Gastrocnemius medialis (tissue), 4 donors: ENCODE data around the gene PLGRKT.

ENCODE experiments used
- POLR2A ChIP-seq, 2 donors: fragments of 450-650 bp; IDR thresholded peaks; one replicate each; pipeline ENCODE4 v1.6.1; 2017; ENCODE audit warnings: antibody characterized with exemption in 2 of 2, mild to moderate bottlenecking in 2 of 2, moderate library complexity in 2 of 2
- TF ChIP-seq, protein P1 (sequence below), 5 experiments: fragments of 450-650 bp in 3 of 5; fragments of 200-600 bp in 2 of 5; sonication (generic) in 2 of 5; IDR thresholded peaks in 4 of 5; conservative IDR thresholded peaks in 1 of 5; 1 replicate in 4 of 5; 2 replicates in 1 of 5; pipeline ENCODE4 v1.5.1; 2016 to 2019; ENCODE audit warnings: antibody characterized with exemption in 5 of 5, mild to moderate bottlenecking in 3 of 5, moderate library complexity in 3 of 5

DNA sequence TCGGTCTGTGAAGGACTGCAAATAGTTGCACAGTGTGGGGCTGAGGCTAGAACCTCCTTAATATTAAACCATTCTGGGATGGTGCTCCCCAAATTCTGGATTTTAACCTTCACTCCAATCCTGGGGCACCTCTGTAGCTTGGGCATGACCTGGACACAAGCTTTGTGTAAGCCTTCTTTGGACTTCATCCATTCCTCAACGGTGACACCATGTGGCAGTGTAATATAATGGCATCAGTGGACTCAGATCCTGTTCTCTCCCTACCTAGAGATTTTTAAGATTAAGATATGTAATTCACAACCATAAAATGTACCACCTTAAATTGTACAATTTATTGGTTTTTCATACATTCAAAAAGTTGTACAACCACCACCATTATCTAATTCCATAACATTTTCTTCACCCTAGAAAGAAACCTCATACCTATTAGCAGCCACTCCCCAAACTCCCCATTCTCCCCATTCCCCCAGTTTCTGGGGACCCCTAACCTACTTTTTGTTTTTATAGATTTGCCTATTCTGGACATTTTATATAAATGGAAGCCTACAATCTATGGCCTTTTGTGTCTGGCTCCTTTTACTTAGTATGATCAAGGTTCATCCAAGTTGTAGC, 4.8 kb upstream of the PLGRKT start:
- TF ChIP-seq, protein P1, sequence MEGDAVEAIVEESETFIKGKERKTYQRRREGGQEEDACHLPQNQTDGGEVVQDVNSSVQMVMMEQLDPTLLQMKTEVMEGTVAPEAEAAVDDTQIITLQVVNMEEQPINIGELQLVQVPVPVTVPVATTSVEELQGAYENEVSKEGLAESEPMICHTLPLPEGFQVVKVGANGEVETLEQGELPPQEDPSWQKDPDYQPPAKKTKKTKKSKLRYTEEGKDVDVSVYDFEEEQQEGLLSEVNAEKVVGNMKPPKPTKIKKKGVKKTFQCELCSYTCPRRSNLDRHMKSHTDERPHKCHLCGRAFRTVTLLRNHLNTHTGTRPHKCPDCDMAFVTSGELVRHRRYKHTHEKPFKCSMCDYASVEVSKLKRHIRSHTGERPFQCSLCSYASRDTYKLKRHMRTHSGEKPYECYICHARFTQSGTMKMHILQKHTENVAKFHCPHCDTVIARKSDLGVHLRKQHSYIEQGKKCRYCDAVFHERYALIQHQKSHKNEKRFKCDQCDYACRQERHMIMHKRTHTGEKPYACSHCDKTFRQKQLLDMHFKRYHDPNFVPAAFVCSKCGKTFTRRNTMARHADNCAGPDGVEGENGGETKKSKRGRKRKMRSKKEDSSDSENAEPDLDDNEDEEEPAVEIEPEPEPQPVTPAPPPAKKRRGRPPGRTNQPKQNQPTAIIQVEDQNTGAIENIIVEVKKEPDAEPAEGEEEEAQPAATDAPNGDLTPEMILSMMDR (IDR thresholded peaks at IDR 0.05 in 4 of 5, conservative IDR thresholded peaks at IDR 0.05 in 1 of 5), result peak in 4 of 5 experiments; percentile 25 to 56 (median 47)
- no peak for TF ChIP-seq POLR2A (IDR thresholded peaks at IDR 0.05)
